K562 (cell line): ENCODE measurements around the gene IL34.

Experiments
- CHD4 ChIP-seq: fragments of 200-600 bp; sonication (generic); IDR thresholded peaks from 3 replicates; pipeline ENCODE4 v1.6.1; 2012; ENCODE audit warnings: low read depth, mild to moderate bottlenecking, mixed read lengths, low read length, inconsistent platforms; ENCODE audit not compliant: insufficient read depth, insufficient replicate concordance, poor library complexity, severe bottlenecking
- CTCF ChIP-seq, 3 experiments: IDR thresholded peaks in 2 of 3; conservative IDR thresholded peaks in 1 of 3; 2 replicates each; pipeline ENCODE4 v1.5.1; 2011 to 2012; ENCODE audit warnings: low read length in 3 of 3, mild to moderate bottlenecking in 3 of 3, control low read depth in 2 of 3, improper control_type of control experiment in 1 of 3, inconsistent platforms in 1 of 3, low read depth in 1 of 3, mixed read lengths in 1 of 3, moderate library complexity in 1 of 3; ENCODE audit not compliant: insufficient read depth in 2 of 3
- ESRRA ChIP-seq: fragments of 450-650 bp; IDR thresholded peaks from 2 replicates; pipeline ENCODE4 v1.6.1; 2014; ENCODE audit warnings: low read depth, mild to moderate bottlenecking, moderate library complexity, borderline replicate concordance
- POLR2A ChIP-seq: fragments of 450-650 bp; conservative IDR thresholded peaks from 2 replicates; pipeline ENCODE4 v1.6.1; 2016
- RFX1 ChIP-seq: fragments of 450-650 bp; IDR thresholded peaks from 2 replicates; pipeline ENCODE4 v1.6.1; 2016; ENCODE audit warnings: mild to moderate bottlenecking, moderate library complexity

GRCh38 chr16:70651524-70651923 is 5.2 kb downstream of the IL34 start:
- TF ChIP-seq POLR2A (no peak), RFX1 (no peak), CTCF (IDR thresholded peaks at IDR 0.05 in 2 of 3, conservative IDR thresholded peaks at IDR 0.05 in 1 of 3; ENCODE audit: insufficient read depth in 2 of 3, low read depth in 1 of 3, low read length in 3 of 3) (no peak), ESRRA (no peak), CHD4 (no peak)
